HG02610 (cell line): Measurements from ENCODE around the gene TMEM248.
"Not testable (repeated sequence)": the region's sequence is repeated elsewhere in the genome, so short reads cannot be mapped to it uniquely, and the experiment has no call there.

Experiments
- ATAC-seq: cut with Tn5 transposase; IDR thresholded peaks from one replicate; pipeline ENCODE4 v1.9.1; 2021; ENCODE audit warnings: mild to moderate bottlenecking, moderate library complexity; ENCODE audit not compliant: unreplicated experiment

Gene TMEM248

GRCh38 chr7:66948480-66949109 lies 27.6 kb downstream of the TMEM248 start:
- ATAC-seq: no peak

DNA sequence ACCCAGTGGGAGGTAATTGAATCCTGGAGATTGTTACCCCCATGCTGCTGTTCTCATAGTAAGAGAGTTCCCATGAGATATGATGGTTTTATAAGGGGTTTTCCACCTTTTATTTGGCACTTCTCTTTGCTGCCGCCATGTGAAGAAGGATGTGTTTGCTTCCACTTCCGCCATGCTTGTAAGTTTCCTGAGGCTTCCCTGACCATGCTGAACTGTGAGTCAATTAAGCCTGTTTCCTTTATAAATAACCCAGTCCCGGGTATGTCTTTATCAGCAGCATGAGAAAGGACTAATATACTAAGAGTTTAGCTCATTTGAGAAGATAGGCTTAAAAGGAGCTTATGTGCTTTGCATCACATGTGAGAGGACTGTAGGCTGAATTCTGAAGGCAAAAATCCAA lies 29.3 kb downstream of the TMEM248 start:
- no peak for ATAC-seq

DNA sequence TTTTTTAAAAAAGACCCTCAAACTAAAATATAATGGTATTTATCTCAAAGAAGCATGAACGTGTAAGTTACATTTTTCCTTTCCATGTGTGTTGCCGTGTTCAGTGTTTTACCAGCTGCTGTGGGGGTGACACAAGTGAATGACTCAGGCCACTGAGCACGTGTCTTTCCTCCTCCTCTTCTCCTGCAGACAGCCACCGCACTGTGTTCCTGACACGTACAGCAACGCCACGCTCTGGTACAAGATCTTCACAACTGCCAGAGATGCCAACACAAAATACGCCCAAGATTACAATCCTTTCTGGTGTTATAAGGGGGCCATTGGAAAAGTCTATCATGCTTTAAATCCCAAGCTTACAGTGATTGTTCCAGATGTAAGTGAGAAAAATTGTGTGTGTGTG lies 29.7 kb downstream of the TMEM248 start:
- no peak for ATAC-seq

GRCh38 chr7:66952343-66953043 lies 31.5 kb downstream of the TMEM248 start:
- no peak for ATAC-seq

GRCh38 chr7:66953044-66953427 lies 32.0 kb downstream of the TMEM248 start:
- no peak for ATAC-seq

DNA sequence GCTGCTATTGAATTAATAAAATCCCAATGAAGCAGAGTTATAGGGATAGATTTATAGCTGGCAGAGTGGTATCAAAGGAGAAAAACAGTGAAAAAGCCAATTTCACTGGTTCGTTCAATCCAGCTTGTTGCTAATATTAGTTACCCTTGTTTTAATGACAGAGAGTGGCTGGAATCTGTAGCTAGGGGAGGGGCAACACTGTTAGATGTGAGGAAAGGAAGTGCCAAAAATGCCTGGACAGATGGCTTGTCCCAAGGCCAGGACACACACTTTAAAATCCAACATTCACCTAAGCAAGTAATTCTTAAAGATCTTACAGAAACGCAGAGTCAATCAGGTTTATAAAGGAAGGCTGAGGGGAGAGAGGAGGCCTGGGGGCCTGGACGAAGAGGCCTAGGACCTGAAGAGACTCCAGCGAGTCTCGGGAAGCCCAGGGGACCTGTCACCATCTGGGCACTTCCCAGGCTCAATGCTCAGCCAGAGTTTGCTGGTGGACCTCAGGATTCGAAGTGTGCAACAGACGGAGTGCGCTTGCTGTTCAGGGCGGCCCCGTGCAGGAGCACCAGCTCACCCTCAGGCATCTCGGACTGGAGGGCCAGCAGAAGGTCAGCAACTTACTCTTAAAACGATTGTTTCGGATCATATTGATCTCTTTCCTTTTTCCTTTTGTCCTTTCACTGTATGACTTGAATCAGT lies 36.7 kb downstream of the TMEM248 start:
- no peak for ATAC-seq

GRCh38 chr7:66958538-66959350 lies 37.7 kb downstream of the TMEM248 start:
- ATAC-seq: no peak

DNA sequence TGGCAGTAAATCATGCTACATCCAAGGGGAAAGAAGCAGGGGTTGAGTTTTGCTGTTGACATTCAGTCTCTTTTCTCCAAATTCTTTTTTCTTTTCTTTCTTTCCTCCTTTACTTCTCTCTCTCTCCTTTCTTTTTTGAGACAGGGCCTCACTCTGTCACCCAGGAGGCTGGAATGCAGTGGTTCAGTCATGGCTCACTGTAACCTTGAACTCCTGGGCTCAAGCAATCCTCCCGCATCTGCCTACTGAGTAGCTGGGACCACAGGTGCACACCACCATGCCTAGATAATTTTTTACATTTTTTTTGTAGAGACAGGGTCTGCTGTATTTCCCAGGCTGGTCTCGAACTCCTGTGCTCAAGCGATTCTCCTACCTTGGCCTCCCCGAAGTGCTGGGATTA lies 39.2 kb downstream of the TMEM248 start:
- no peak for ATAC-seq

GRCh38 chr7:66961096-66961495 lies 40.1 kb downstream of the TMEM248 start:
- no peak for ATAC-seq

- ATAC-seq: no peak
Measured at GRCh38 chr7:66964411-66964810, 43.4 kb downstream of the TMEM248 start.

DNA sequence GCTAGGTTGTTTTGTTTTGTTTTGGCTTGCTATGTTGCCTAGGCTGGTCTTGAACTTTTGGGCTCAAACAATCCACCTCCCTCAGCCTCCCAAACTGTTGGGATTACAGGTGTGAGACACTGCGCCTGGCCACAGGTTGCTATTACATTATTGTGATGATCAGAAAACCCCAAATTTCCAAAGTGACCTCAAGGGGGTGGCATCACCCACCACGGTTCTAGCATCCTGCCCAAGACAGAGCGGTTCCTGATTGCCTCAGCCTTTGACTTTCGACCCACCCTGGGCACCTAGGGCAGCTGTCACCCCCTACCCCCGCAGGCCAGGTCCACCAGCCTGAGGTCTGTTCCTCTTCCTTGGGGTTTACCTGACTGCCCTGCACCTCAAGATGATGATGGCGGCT lies 46.0 kb downstream of the TMEM248 start:
- no peak for ATAC-seq

GRCh38 chr7:66969001-66969400 lies 48.0 kb downstream of the TMEM248 start:
- ATAC-seq: not testable (repeated sequence)

DNA sequence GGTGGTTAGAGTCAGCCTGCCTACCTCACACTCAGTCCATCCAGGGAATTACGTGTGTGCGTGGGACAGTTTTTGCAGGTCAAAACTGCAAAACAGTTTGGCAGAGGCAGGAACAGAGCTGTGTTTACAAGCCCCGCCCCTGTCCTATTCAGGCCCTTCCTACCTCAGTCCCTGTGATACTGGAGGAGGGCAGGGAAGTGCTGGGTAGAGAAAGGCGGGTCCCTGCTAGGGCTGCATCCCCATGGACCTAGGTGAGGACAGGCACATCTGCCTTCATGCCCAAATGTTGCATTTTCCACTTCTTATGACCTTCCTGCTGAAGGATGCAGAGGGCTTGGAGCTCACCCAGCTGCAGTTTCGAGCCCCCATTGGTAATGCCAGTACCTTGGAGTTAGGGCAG lies 49.3 kb downstream of the TMEM248 start:
- ATAC-seq: no peak

DNA sequence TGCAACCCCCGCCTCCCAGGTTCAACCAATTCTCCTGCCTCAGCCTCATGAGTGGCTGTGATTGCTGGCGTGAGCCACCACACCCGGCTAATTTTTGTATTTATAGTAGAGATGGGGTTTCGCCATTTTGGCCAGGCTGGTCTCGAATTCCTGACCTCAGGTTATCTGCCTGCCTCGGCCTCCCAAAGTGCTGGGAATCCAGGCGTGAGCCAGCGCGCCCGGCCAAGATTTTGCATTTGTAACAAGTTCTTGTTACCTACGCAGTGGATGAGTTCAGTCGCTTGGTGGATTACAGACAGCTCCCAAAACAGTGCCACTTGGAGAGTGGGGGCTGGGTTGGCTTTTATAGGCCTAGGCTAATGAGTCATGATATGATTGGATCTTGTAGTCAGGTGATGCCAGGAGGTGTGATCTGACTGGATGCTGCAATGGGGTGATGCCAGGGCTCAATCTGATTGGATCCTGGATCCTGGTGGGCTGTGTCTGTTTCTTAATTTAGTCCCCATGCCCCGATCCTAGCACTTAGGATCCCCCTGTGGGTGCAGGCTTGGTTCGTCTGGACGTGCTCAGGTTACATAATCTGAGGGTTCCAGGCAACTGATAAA lies 54.1 kb downstream of the TMEM248 start:
- ATAC-seq: no peak

DNA sequence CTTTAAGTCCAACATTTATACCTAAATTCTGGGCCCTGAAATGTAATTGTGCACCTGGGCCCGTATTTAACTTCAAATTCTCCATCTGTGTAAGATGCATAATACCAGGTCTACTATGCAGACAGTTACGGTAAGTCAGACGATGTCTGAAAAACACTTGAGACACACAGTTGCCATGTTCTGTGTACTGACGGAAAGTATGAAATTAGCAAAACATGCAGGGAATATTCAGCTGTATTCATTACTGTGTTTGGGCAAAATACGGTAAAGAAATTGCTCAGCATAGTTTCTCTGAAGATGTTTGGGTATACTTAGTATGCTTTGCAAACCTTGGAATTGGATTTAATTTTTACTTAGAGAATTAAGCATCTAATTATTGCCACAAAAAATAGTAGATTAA lies 57.3 kb downstream of the TMEM248 start:
- not testable (repeated sequence) for ATAC-seq

DNA sequence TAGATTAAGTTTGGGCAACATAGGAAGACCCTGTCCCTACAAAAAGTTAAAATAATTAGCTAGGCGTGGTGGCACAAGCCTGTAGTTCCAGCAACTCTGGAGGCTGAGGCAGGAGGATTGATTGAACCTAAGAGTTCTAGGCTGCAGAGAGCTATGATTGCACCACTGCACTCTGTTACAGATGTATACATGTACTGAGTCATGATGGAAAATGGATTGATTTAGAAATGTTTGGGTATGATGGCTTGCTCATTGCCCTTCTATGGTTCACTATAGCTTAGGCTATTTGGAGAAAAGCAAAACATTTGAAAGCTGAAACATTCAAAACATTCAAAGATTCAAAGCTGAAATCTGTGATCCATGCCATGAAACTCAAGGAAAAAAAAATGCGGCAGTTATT lies 58.0 kb downstream of the TMEM248 start:
- not testable (repeated sequence) for ATAC-seq

DNA sequence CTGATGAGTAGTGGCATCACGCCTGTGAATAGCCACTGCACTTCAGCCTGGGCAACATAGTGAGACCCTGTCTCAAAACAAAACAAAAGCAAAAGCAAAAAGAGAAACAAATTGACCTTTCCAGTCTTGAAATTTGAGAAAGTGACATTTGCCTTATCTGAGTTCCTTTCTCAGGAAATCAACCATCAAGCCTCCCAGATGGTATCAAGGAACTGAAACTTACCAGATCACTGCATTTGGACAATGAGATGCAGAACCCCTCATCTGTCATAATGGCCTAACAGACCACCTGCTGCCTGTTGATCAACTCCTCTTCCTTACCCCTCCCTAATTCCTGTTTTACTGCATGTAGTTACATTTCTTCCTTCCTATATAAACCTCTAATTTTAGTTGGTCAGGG lies 59.3 kb downstream of the TMEM248 start:
- not testable (repeated sequence) for ATAC-seq

DNA sequence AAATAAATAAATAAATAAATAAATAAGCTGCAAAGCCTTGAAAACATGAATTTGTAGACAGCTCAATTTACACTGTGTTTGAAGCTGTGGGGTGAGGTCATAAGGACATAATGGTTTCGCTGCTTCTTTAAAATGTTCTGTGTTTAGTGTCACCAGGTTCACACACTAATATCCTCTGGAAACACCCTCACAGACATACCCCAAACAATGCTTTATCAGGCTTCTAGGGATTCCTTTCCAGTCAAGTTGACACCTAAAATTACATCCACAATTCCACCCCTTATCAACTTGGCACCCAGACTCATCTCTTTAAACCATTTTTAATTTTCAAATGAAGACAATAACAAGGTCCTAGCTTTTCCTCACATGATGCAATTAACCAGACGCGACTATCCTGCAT lies 68.5 kb downstream of the TMEM248 start:
- not testable (repeated sequence) for ATAC-seq

GRCh38 chr7:66994051-66994450 lies 73.0 kb downstream of the TMEM248 start:
- ATAC-seq: not testable (repeated sequence)

DNA sequence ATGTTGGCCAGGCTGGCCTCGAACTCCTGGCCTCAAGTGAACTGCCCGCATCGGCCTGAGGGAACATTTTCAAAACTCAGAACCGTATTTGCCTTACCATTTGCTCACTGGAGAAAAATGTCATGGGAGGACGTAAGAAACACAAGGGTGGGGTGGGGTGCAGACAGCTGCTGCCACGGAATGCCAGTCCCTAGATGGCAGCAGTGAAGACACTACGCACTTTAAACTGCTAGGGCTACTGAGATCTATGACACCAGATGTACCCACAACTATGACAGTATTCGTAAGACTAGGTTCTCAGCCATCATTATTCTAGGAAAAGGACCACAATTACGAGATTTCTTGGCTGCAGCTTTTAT lies 73.6 kb downstream of the TMEM248 start:
- ATAC-seq: peak; percentile 24
